Hematopoietic multipotent progenitor cell treated with erythropoietin and hydrocortisone succinate and interleukin-3 and kit ligand, for 15 days (in vitro differentiated cells): ENCODE results near the gene MVD.
"Not testable (repeated sequence)": the region's sequence is repeated elsewhere in the genome, so short reads cannot be mapped to it uniquely, and the experiment has no call there.

Experiments
- DNase-seq: peaks from one replicate; pipeline ENCODE4 v3.0.0-alpha.2; 2015; ENCODE audit warnings: low spot score

Gene MVD

DNA sequence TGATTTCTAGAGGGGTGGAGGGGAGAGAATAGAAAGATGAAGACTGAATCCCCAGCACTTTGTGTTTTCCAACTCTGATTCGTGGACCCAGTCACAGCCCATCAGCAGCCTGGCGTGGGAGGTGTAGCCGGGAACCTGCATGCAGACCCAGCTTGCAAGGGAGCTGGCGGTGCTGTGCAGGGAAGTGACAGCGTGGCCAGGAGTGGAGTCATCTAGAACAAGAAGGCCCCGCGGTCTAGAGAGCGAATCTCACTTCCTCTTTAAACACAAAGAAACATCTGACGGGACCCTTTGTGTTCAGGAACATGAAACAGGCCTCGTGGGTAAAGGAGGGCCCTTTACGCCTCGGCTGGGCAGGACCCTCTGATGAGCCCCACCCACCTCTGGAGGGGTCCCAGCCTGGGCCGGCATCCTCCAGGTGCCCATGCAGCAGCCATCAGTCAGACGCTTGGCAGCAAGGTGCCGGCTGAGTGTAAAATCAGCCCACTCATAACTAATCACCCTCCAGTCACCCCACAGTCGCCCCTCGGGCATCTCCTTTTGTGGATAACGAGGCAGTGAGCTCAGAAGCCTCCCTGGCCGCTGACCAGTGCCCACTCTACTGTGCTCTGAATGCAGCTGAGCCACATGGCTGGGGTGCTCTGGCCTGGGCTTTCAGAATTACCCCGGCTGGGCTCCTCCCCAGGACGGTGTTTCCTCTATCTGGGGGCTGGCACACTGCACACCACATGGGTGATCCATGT, 19.0 kb upstream of the MVD start:
- DNase-seq: no peak

DNA sequence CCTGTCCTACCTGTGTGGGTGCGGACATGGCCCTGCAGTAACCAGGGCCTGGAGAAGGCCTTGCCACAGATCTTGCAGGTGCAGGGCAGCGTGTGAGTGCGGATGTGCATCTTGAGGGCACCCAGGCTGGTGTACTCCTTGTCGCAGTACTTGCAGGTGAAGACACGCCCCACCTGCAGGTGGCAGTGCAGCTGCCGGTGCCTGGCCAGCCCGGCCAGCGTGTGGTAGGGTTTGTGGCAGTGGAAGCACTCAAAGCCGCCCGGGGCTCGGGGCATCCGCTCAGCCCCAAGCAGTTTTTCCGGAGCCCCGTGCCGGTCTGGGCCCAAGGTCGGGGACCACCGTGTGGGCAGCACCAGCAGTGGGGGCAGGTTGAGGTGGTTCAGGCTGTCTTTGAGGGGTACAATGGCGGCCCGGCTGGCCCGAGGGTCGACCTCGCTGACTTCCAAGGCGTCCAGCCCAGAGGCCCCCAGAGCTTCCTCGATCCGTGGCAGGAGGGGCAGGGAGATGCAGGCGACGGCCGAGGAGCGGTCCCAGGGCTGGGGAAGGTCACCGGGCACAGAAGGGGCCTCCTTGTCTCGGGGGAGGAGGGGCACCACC, 18.3 kb upstream of the MVD start:
- no peak for DNase-seq

DNA sequence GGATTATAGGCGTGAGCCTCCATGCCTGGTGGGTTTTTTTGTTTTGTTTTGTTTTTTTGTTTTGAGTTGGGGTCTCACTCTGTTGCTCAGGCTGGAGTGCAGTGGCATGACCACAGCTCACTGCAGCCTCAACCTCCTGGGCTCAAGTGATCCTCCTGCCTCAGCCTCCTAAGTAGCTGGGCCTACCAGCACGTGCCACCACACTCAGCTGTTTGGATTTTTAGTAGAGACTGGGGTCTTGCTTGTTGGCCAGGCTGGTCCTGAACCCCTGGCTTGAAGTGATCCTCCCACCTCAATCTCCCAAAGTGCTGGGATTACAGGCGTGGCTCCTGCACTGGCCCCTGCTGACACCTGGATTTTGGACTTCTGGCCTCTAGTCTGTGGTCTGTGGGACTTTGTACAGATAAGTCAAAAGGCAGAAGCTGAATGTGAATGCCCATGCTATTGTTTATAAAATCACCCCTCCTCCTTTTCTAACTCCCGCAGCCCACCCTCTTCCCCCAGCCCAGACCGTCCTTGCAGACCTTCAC, 17.7 kb upstream of the MVD start:
- DNase-seq: no peak

DNA sequence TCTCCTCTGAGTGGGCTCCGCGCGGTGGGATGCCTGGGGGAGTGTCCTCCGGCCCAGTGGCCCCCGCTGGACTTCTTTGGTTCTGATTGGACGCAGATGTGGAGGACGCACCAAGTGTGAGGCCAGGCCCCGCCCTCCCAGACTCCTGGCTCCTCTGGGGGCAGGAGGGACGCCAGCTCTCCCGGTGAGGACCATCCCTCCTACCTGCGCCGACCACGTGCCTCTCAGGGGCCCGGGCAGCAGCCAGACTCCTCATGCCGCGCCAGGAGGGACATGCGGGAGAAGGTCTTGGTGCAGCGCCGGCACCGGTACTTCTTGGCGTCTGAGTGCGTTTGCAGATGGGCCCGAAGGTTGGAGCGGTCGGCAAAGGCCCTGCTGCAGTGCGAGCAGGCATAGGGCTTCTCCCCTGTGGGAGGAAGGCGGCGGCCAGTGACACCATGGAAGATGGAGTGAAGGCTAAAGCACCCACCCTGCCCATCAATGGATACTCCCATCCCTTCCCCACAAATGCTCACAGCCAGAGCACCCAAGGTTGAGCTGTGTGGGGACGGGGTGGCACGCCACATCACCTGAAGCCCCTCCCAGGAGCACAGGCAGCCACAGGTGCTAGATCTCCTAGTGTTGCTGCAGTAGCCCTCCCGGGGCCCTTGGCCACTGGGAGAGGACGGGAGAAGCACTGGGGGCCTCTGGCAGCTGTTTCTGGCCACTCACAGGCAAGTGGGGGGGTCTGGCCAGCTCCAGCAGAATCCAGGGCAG, 15.5 kb upstream of the MVD start:
- DNase-seq: no peak

DNA sequence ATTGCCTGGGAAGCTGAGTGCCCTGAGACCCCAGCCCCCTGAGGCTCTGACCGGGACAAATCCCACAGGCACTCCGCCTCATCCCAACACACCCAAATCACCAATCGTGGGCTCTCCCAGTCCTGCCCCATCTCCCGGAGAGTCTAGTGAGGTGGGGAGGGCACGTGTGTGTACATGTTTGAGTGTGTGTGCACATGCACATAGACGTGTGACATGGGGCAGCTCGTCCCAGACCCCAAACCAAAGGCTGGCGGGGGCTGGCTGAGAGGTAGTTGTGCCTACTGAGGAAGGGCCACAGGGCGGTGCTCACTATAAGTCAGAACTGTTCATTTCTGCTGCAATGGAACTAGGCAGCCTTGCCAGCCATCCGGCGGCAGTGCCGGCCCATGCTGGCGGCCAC, 14.8 kb upstream of the MVD start:
- DNase-seq: no peak

DNA sequence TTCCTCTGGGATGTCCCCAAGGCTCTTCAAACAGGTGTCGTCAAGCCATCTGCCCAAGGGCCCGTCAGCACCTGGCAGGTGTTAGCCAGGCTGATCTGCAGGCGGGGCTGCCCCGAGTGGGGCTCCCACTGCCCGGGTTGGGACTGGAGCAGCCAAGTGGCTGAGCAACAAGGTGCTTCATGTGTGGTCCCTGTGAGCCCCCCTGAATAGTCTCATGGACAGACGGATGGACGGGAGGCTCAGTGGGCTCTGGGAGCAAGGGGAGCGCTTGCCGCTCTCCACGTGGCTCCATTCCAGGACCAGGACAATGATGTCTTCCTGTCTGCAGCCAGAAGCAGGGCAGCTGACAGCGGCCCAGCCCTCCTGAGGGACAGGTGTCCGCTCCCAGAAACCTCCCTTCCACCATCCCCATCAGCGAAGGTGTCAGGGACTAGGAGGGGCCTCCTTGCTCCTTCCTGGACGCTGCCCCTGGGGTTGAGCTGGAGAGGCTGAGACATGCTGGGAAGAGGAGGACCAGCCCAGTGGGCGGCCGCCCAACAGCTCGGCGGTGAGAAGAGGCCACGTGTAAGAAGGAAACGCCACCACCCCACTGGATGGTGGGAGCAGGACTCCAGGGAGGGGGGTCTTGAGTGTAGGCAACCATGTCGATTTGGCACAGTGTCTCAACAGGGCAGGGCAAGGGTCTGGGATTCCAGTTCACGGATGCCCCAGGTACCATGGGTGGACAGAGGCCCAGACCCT, 13.8 kb upstream of the MVD start:
- DNase-seq: no peak

DNA sequence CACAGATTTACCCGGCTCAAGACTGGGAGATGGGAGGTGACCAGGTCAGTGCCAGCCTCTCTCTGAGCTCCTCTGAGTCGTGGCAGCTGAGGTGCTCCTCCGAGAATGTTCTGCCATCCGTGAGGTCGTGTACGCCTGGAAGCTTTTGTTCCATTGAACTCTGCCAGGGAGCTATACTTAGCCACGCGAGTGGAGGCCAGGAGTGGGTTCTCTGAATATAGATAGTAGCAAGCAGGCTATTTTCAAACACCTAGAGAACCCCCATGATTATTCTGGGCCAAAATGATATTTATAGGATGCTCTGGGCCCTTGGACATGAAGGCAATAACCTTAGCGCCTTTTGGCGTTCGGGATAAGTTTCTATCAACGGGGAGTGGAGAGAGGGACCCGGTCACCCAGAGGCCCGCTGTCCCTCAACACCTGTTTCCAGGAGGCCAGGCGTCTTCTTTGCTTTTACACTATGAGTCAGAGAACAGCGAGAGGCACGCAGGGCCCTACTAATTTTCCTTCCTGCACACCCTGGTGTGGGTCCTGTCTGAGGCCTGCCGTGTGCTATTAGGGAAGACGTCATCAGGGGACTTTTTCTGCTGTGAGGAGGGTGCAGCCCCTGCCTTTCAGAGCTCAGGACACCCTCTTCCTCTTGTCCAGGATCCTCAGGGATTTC, 11.0 kb upstream of the MVD start:
- no peak for DNase-seq

DNA sequence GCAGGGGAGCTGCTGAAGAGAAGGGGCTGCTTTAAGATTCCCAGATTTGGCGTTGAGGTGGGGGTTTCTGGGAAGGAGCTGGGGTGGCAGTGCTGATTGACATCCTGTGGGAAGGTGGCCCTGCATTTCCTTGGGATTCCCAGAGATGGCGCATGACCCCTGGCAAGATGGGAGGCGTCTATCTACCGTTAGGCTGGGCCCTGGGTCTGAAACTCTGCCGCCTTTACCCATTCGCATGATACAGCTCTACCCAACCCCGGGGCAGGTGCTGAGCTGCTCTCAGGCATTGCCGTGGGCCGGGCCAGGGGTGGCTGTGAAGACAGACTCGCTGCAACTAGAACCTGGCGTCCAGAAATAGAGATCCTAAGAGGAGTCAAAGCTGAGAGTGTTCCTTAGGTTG, 9.9 kb upstream of the MVD start:
- DNase-seq: no peak

DNA sequence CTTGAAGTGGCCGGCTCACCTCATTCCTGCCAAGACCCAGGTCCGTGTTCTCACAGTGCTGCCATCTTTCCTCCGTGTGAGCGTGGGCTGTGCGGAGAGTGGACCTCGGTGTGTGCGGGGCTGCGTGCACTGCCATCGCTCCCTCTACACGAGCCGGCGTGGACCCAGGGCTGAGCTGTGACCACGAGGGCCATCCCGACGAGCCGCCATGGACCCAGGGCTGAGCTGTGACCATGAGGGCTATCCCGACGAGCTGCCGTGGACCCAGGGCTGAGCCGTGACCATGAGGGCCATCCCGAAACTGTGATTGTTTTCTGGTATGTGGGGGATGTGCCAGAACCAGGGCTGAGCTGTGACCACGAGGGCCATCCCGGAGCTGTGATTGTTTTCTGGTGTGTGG, 8.9 kb upstream of the MVD start:
- no peak for DNase-seq

DNA sequence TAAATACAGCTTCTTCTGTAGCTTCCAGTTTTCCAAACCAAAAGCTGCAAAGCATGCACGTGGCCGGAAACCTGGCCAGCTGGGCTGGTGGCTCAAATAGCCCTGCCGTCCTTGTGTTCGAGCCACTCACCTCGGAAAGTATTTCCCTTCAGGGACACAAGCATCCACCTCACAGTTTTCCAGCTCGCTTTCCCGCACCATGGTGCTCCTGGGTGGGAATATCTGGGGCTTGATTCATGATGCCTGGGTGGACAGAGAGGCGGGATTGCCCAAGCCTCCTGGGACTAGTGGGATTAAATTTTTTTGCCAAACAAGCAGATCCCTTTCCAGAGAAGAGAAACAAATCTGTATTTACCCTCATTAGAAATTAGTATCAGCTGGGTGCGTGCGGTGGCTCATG, 7.1 kb upstream of the MVD start:
- DNase-seq: no peak

DNA sequence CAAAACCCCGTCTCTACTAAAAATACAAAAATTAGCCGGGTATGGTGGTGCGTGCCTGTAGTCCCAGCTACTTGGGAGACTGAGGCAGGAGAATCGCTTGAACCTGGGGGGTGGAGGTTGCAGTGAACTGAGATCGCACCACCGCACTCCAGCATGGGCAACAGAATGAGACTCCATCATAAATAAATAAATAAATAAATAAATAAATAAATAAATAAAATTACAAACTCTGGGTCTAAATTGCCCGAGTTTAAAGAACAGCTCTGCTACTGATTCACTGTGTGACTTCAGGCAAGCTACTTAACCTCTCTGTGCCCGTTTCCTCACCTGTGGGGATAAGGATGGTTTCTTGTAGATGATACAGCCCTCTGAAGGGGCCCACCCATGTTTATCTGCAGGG, 6.6 kb upstream of the MVD start:
- DNase-seq: not testable (repeated sequence)

DNA sequence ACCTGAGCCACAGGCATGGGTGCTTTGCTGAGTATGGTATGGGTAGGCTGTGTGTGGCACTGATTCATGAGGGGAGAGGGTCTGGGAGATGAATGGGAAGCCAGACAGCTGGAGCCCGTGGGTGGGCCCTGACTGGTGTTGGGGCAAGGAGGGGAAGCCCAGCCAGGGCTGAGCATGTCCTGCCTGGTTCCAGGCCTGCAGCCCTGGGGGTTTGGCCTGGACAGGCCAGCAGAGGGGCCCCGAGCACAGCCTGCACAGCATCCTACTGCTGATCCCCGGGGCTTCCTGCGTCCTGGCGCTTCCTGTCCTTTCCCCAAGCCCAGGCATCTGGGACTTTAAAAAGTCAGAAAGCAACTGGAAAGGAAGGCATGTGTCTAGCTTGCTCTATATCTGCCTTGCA, 4.6 kb upstream of the MVD start:
- DNase-seq: no peak

DNA sequence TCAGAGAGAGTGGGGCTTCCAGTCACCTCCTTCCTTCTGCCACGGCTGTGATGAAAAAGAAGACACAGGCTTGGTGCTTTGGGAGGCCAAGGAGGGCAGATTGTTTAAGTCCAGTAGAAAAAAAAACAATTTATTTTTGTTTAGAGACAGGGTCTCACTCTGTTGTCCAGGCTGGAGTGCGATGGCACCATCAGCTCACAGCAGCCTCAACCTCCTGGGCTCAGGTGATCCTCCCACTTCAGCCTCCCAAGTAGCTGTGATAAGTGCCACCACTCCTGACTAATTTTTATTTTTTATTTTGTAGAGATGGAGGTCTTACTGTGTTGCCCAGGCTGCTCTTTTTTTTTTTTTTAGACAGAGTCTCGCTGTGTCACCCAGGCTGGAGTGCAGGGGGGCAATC, 2.7 kb upstream of the MVD start:
- DNase-seq: no peak

DNA sequence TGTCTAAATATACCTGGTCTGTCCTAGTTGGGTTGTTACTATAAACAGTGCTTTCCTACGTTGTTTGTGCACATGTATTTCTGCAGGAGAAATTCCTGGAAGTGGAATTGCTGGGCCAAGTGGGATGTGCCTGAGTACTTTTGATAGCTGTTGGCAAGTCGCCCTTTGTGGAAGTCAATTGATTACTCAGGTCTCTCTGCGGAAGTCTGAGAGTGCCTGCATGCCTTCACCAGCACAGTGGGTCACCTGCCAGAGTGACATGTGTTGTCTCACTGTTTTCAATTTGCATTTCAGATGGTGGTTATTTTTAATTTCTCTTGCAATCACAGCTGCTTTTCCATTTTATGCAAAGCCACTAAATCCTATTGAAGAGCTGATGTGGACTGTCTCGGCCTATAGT, 2.3 kb upstream of the MVD start:
- no peak for DNase-seq

DNA sequence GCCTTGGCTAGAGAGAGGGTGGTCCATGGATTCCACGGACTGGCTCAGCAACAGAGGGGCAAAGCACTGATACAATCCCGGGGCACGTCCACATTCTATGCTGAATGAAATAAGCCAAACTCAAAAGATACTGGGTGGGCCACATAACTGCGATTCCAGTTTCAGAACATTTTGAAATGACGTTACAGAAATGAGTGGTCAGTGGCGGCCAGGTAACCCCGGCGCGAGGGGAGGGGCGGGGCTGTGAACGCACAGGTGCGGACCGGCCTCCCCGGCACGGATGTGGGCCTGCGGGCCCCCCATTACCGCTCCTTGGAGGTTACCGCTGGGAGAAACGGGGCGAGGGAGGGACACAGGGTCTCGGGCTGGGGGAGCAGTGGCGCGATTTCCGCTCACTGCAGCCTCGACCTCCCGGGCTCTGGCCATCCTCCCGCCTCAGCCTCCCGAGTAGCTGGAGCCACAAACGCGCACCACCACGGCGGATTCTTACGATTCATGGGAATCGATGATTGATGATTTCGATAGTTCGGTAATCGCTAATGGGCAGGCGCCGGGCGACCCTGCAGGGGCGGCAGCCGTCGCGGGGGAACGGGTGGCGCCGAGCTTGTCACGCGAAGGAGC, 559 bp downstream of the MVD start:
- DNase-seq: no peak

DNA sequence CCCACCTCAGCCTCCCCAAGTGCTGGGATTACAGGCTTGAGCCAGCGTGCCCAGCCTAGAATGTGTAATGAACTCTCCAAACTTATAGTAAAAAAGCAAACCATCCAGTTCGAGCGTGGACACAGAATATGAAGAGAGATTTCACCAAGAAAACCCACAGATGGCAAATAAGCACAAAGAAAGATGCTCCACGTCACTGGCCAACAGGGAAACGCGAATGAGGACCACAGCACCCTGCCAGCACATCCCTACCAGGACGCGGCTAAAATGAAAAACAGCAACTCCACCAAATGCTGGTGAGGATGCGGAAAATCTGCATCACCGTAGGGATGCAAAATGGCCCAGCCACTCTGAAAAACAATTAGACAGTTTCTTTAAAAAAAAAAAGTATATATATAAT, 1.4 kb downstream of the MVD start:
- DNase-seq: no peak

DNA sequence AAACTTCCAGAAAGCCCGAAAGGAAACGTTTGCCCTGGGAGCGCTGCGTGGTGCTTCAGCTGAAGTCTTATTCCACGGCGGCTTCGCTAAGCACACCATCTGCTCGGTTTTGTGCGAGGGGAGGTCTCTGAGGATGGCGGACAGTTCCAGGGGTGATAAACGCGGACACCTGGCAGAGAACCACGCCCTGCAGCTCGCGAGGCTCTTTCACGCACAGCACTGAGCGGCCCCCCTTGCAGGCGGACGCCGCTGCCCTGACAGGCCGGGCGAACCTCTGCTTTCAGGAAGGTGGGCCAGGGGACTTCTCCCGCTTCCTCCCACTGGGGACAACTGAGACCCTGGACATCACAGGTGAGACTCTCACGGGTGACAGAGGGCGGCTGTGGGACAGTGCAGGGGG, 3.7 kb downstream of the MVD start:
- DNase-seq: no peak

DNA sequence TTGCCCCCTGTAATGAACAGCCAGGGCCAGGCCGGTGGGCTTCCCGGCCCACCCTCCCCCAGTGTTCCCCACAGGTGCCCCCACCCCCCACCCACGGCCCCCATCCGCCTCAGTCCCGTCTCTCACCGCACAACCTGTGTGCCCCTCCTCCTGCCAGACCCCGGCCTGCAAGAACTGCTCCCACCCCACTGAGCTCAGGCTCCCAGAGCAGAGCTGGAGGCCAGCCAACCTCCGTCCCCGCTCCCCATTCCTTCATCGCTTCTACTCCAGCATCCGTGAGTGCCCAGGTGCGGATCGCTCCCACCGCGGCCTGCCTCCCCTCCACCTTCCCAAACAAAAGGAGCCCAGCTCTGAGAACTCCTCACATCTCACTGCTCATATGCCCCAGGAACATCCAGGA, 4.2 kb downstream of the MVD start:
- DNase-seq: no peak

DNA sequence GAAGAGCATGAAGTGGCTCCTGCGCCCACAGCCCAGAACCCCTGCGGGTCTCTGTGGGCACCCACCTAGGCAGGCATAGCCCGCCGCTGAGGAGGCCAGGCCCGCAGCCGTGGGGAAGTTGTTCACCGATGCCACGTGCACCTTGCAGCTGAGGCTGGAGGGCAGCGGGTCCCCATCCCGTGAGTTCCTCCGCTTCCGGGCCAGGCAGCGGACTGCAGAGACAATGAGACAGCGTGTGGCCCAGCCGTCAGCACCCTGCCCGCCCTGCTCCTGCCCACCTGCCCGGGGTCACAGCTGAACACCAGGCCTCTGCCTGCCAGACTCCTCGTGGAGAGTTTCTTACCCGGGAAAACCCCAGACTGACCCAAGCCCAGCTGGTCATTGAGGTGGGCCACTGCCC, 5.5 kb downstream of the MVD start:
- no peak for DNase-seq

DNA sequence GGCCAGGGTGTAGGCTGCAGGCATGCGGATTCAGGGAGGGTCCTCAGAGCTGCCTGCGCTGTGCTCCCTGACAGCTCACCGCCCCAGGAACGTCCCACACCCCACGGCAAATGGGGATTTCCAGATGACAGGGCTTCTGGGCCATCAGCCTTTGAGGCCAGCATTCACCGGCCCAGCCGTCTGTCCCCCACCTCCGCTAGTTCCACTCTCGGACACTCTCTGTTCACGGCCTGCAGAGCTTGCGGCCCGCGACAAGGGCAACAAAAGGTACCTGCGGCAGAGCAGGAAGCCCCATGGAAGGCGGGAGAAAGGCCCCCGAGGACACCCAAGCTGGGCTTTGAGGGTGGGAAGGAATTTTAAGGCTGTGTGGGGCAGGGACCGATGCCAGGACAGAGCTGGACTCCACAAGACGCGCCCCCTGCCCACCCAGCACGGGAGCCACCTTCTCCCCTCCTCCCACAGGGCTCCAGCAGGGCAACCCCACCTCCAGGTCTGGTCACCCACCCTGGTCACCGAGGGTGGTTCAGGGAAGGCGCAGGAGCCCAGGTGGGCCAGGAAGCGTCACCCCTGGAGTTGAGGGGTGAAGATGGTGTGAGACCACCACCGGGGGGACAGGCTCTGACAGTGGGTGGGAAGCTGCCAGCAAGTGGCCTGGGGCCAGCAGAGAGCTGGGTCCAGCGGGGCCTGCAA, 6.5 kb downstream of the MVD start:
- no peak for DNase-seq

DNA sequence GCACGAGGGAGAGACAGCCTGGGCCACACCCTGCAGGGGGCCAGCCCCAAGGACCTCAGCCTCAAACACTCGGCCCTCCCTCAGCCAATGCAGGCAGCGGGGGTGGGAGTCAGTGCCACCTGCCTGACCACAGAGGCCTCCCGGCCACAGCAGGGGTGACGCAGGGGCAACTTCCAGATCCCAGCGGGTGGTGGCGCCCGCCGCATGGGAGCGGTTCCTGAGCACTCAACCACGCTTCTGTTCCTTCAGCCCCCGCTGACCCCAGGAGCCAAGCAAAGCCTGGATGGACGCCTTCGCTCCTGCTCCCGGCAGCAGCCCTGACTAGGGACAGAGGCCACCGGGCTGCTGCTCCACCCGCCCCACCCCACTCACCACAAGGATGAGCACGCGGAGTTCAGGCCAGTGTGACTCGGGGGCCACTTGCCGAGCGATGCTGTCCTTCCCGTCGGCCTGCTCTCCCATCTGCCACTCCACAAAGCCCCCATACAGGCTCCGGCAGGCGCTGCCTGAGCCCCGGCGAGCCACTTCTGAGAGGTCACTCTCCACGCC, 7.1 kb downstream of the MVD start:
- DNase-seq: no peak
